Activated naive CD8-positive, alpha-beta T cell treated with anti-CD3 and anti-CD28 coated beads, Interleukin-2, amount 10 ng/mL, durations not matched to agents 7 days and 5 days (primary cell): ENCODE results near the gene TMEM202. TPM values are rescaled to one million over a fixed set of nuclear protein-coding genes. Genes with fewer than 3 reads are reported as not detected.
A peak's percentile ranks its signal among the peaks of the same experiment; 100 is the strongest.

Experiments
- ATAC-seq: fragments of 150-1000 bp; cut with Tn5 transposase; one replicate; pipeline ENCODE4 v1.10.0; 2021; ENCODE audit warnings: low read depth, moderate library complexity
- POLR2A ChIA-PET: fragments of 350-600 bp; sonication (Branson Sonifier 250); formaldehyde crosslinking; loops from one replicate; lab custom pipeline; 2021; ENCODE audit warnings: antibody characterized with exemption; lab: Charles Lee
- DNase-seq: peaks from one replicate; pipeline ENCODE4 v3.0.0; 2021
- H3K27ac Mint-ChIP-seq: one replicate; pipeline ENCODE4 v1.8.0; 2022; ENCODE audit warnings: mild to moderate bottlenecking, mixed read lengths
- H3K27me3 Mint-ChIP-seq: one replicate; pipeline ENCODE4 v1.8.0; 2022; ENCODE audit warnings: mild to moderate bottlenecking, moderate library complexity, mixed read lengths
- H3K36me3 Mint-ChIP-seq: one replicate; pipeline ENCODE4 v1.8.0; 2021; ENCODE audit warnings: mild to moderate bottlenecking, mixed read lengths
- H3K4me1 Mint-ChIP-seq: one replicate; pipeline ENCODE4 v1.8.0; 2021; ENCODE audit warnings: mixed read lengths
- H3K4me3 Mint-ChIP-seq: one replicate; pipeline ENCODE4 v1.8.0; 2022; ENCODE audit warnings: mild to moderate bottlenecking, moderate library complexity, mixed read lengths
- H3K9me3 Mint-ChIP-seq: one replicate; pipeline ENCODE4 v1.8.0; 2021; ENCODE audit warnings: mixed read lengths
- total RNA-seq, 2 experiments: library from RNA; stranded (reverse); gene quantifications; one replicate each; pipeline ENCODE4 v1.2.3, GENCODE V29; 2021

The TMEM202 gene
- total RNA-seq, result not detected

GRCh38 chr15:72397796-72398588, at the start of gene TMEM202:
Gene TMEM202 (plus strand): TSS chr15:72398305. CDS start chr15:72398327, 22 bp downstream.
- ATAC-seq (no peak), DNase-seq (no peak)
- no peak within 1 kb of the TSS for H3K27ac Mint-ChIP-seq
- H3K4me3 Mint-ChIP-seq, result no peak within 1 kb of the TSS
- no peaks in the 10 kb centered on the region for H3K4me1 Mint-ChIP-seq
- H3K36me3 Mint-ChIP-seq, result no peaks in the 10 kb centered on the region
- no peaks in the 10 kb centered on the region for H3K9me3 Mint-ChIP-seq
- peaks cover 27% of the 10 kb centered on the region for H3K27me3 Mint-ChIP-seq
- POLR2A ChIA-PET, result no interaction called here

GRCh38 chr15:72353266-72353665, 44.8 kb upstream of the TMEM202 start:
- POLR2A ChIA-PET, result no interaction called here
- Mint-ChIP-seq H3K27me3 (no peaks in the 10 kb centered on the region), H3K4me1 (peaks cover 6% of the 10 kb centered on the region), H3K27ac (no peak overlapping the region), H3K4me3 (no peak overlapping the region), H3K9me3 (no peaks in the 10 kb centered on the region), H3K36me3 (peaks cover 7% of the 10 kb centered on the region)
- no peak for ATAC-seq
- no peak for DNase-seq

- Mint-ChIP-seq H3K9me3 (no peaks in the 10 kb centered on the region), H3K4me3 (no peak overlapping the region), H3K4me1 (peaks cover 10% of the 10 kb centered on the region), H3K27ac (no peak overlapping the region), H3K36me3 (peaks cover 7% of the 10 kb centered on the region), H3K27me3 (no peaks in the 10 kb centered on the region)
- POLR2A ChIA-PET, result interaction anchor here (0.7 kb wide), 1 partner anchor 31 kb away, joined by 3 read pairs; no protein-coding TSS in a partner anchor
- no peak for DNase-seq
- ATAC-seq, result no peak
Observed at GRCh38 chr15:72354496-72354895, 43.6 kb upstream of the TMEM202 start.

GRCh38 chr15:72358121-72358520, 40.0 kb upstream of the TMEM202 start:
- Mint-ChIP-seq H3K4me1 (peaks cover 10% of the 10 kb centered on the region), H3K9me3 (no peaks in the 10 kb centered on the region), H3K4me3 (no peak overlapping the region), H3K36me3 (peaks cover 2% of the 10 kb centered on the region), H3K27me3 (no peaks in the 10 kb centered on the region), H3K27ac (no peak overlapping the region)
- no peak for ATAC-seq
- DNase-seq, result no peak
- POLR2A ChIA-PET, result no interaction called here

GRCh38 chr15:72358650-72359171, 39.4 kb upstream of the TMEM202 start:
- POLR2A ChIA-PET, result no interaction called here
- DNase-seq (no peak), ATAC-seq (no peak)
- Mint-ChIP-seq H3K9me3 (no peaks in the 10 kb centered on the region), H3K4me3 (no peak overlapping the region), H3K27me3 (no peaks in the 10 kb centered on the region), H3K27ac (no peak overlapping the region), H3K36me3 (no peaks in the 10 kb centered on the region), H3K4me1 (peaks cover 10% of the 10 kb centered on the region)

GRCh38 chr15:72361176-72361575, 36.9 kb upstream of the TMEM202 start:
- ATAC-seq (no peak), DNase-seq (no peak)
- Mint-ChIP-seq H3K27ac (no peak overlapping the region), H3K36me3 (peaks cover 7% of the 10 kb centered on the region), H3K4me1 (peaks cover 19% of the 10 kb centered on the region), H3K27me3 (no peaks in the 10 kb centered on the region), H3K4me3 (no peak overlapping the region), H3K9me3 (no peaks in the 10 kb centered on the region)
- POLR2A ChIA-PET, result no interaction called here

GRCh38 chr15:72365844-72366243, 32.3 kb upstream of the TMEM202 start:
- peaks cover 5% of the 10 kb centered on the region for H3K9me3 Mint-ChIP-seq
- H3K27ac Mint-ChIP-seq, result peak overlapping the region; percentile 40
- POLR2A ChIA-PET, result interaction anchor here (0.6 to 4.2 kb wide), 8 partner anchors 10 to 1331 kb away, joined by 3 to 32 read pairs (median 4); partner anchors contain the start of gene HEXA
- peaks cover 28% of the 10 kb centered on the region for H3K36me3 Mint-ChIP-seq
- peaks cover 31% of the 10 kb centered on the region for H3K4me1 Mint-ChIP-seq
- DNase-seq (peak; percentile 45), ATAC-seq (peak; percentile 96)
- H3K27me3 Mint-ChIP-seq, result no peaks in the 10 kb centered on the region
- H3K4me3 Mint-ChIP-seq, result peak overlapping the region; percentile 41

- Mint-ChIP-seq H3K27me3 (no peaks in the 10 kb centered on the region), H3K9me3 (peaks cover 5% of the 10 kb centered on the region), H3K36me3 (peaks cover 29% of the 10 kb centered on the region), H3K27ac (no peak overlapping the region), H3K4me3 (no peak overlapping the region), H3K4me1 (peaks cover 33% of the 10 kb centered on the region)
- POLR2A ChIA-PET, result interaction anchor here (4.2 kb wide), 1 partner anchor 7 kb away, joined by 32 read pairs; the partner anchor contains the start of gene HEXA
- no peak for ATAC-seq
- no peak for DNase-seq
Observed at GRCh38 chr15:72368325-72368724, 29.8 kb upstream of the TMEM202 start.

- ATAC-seq (no peak), DNase-seq (no peak)
- no peak overlapping the region for H3K27ac Mint-ChIP-seq
- peaks cover 29% of the 10 kb centered on the region for H3K36me3 Mint-ChIP-seq
- H3K4me3 Mint-ChIP-seq, result no peak overlapping the region
- POLR2A ChIA-PET, result interaction anchor here (0.6 to 4.2 kb wide), 2 partner anchors 7 to 16 kb away, joined by 4 to 32 read pairs; partner anchors contain the start of gene HEXA
- no peaks in the 10 kb centered on the region for H3K27me3 Mint-ChIP-seq
- H3K9me3 Mint-ChIP-seq, result peaks cover 5% of the 10 kb centered on the region
- H3K4me1 Mint-ChIP-seq, result peaks cover 33% of the 10 kb centered on the region
Observed at GRCh38 chr15:72368899-72369298, 29.2 kb upstream of the TMEM202 start.

GRCh38 chr15:72369964-72370363, 28.1 kb upstream of the TMEM202 start:
- no peaks in the 10 kb centered on the region for H3K27me3 Mint-ChIP-seq
- DNase-seq (no peak), ATAC-seq (no peak)
- H3K9me3 Mint-ChIP-seq, result peaks cover 5% of the 10 kb centered on the region
- POLR2A ChIA-PET, result interaction anchor here (0.7 kb wide), 1 partner anchor 80 kb away, joined by 3 read pairs; no protein-coding TSS in a partner anchor
- H3K4me3 Mint-ChIP-seq, result no peak overlapping the region
- no peak overlapping the region for H3K27ac Mint-ChIP-seq
- H3K36me3 Mint-ChIP-seq, result peaks cover 29% of the 10 kb centered on the region
- peaks cover 41% of the 10 kb centered on the region for H3K4me1 Mint-ChIP-seq

GRCh38 chr15:72372361-72372760, 25.7 kb upstream of the TMEM202 start:
- no peak for DNase-seq
- no peak overlapping the region for H3K27ac Mint-ChIP-seq
- H3K27me3 Mint-ChIP-seq, result no peaks in the 10 kb centered on the region
- no peak overlapping the region for H3K4me3 Mint-ChIP-seq
- POLR2A ChIA-PET, result no interaction called here
- ATAC-seq, result no peak
- H3K36me3 Mint-ChIP-seq, result peaks cover 13% of the 10 kb centered on the region
- peaks cover 38% of the 10 kb centered on the region for H3K4me1 Mint-ChIP-seq
- no peaks in the 10 kb centered on the region for H3K9me3 Mint-ChIP-seq

GRCh38 chr15:72375501-72375845, 22.6 kb upstream of the TMEM202 start:
- no peaks in the 10 kb centered on the region for H3K27me3 Mint-ChIP-seq
- ATAC-seq (peak; percentile 59), DNase-seq (no peak)
- POLR2A ChIA-PET, result interaction anchor here (0.6 to 4.6 kb wide), 12 partner anchors 8 to 311 kb away, joined by 3 to 32 read pairs (median 4); partner anchors contain the start of genes ARIH1, BBS4, CELF6 and HIGD2B
- H3K9me3 Mint-ChIP-seq, result no peaks in the 10 kb centered on the region
- peak overlapping the region; percentile 95 for H3K4me3 Mint-ChIP-seq
- peaks cover 1% of the 10 kb centered on the region for H3K36me3 Mint-ChIP-seq
- H3K4me1 Mint-ChIP-seq, result peaks cover 29% of the 10 kb centered on the region
- peak overlapping the region; percentile 99 for H3K27ac Mint-ChIP-seq

GRCh38 chr15:72375846-72376581, 22.1 kb upstream of the TMEM202 start, which contains the start of gene HEXA:
Gene HEXA (minus strand): TSS chr15:72376014. CDS start chr15:72375972, 42 bp downstream.
- peak; percentile 83 for ATAC-seq
- peaks cover 32% of the 10 kb centered on the region for H3K4me1 Mint-ChIP-seq
- POLR2A ChIA-PET, result interaction anchor here (0.6 to 4.6 kb wide), 13 partner anchors 8 to 310 kb away, joined by 3 to 32 read pairs (median 4); partner anchors contain the start of genes ARIH1, BBS4, CELF6 and HIGD2B
- H3K36me3 Mint-ChIP-seq, result peaks cover under 1% of the 10 kb centered on the region
- H3K27ac Mint-ChIP-seq, result peak within 1 kb of the TSS; percentile 99
- H3K27me3 Mint-ChIP-seq, result no peaks in the 10 kb centered on the region
- H3K4me3 Mint-ChIP-seq, result peak within 1 kb of the TSS; percentile 95
- no peaks in the 10 kb centered on the region for H3K9me3 Mint-ChIP-seq
- peak; percentile 99 for DNase-seq
